Measurements from ENCODE around the gene CLEC4D.

CLEC4D gene

DNA sequence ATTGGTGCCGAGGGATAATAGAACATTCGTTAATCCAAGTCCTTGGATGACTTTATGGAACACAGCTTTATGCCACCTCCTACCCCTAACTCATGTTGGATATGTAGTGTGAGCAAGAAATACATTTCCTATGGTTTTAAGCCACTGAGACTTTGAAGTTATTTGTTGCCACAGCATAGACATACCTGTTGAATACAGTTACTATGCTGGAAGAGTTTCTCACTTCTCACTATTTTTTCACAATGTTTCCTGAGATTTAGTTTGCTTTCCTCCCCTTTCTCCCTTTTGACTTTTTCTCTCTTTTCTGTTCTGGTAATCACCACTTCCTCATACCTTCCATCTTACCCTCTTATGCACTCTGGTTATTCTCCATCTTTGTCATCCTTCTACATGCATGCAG lies 34.9 kb downstream of the CLEC4D start:
- Histone ChIP-seq H3K9ac (no peak overlapping the region), H3K4me3 (IDR thresholded peaks at IDR 0.05; ENCODE audit: insufficient read depth, low read depth, low read length) (no peak overlapping the region), H3K36me3 (ENCODE audit: insufficient read depth) (no peaks in the 10 kb centered on the region), H3K4me1 (ENCODE audit: low read depth, poor library complexity, severe bottlenecking) (peaks cover 4% of the 10 kb centered on the region), H3K79me2 (ENCODE audit: insufficient read depth, low read depth) (no peaks in the 10 kb centered on the region), H3K27ac (no peak overlapping the region), H3K27me3 (ENCODE audit: insufficient read depth, low read depth) (no peaks in the 10 kb centered on the region), H4K20me1 (ENCODE audit: insufficient read depth) (no peaks in the 10 kb centered on the region), H3K4me2 (no peak overlapping the region), H2AFZ (ENCODE audit: low read depth) (no peak overlapping the region)
- TF ChIP-seq, protein P1, sequence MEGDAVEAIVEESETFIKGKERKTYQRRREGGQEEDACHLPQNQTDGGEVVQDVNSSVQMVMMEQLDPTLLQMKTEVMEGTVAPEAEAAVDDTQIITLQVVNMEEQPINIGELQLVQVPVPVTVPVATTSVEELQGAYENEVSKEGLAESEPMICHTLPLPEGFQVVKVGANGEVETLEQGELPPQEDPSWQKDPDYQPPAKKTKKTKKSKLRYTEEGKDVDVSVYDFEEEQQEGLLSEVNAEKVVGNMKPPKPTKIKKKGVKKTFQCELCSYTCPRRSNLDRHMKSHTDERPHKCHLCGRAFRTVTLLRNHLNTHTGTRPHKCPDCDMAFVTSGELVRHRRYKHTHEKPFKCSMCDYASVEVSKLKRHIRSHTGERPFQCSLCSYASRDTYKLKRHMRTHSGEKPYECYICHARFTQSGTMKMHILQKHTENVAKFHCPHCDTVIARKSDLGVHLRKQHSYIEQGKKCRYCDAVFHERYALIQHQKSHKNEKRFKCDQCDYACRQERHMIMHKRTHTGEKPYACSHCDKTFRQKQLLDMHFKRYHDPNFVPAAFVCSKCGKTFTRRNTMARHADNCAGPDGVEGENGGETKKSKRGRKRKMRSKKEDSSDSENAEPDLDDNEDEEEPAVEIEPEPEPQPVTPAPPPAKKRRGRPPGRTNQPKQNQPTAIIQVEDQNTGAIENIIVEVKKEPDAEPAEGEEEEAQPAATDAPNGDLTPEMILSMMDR (conservative IDR thresholded peaks at IDR 0.05; ENCODE audit: low read depth, low read length): no peak

DNA sequence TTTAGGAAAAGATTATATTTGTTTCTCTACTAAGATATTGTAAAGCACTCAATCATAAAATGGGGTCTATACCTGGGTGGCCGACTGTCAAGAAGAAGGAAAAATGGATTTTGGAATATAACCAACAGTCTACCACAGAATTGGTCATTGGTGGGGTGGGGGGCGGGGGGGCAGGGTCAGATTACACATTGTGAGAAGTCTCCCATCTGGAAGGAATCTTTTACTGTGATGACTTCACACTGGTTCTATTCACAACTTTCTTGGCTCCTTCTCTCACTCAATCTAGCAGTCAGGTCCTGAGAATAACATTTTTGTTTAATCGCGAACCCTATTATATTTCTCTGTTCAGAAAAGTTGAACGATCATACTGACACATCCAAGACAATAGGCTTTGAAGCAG lies 36.1 kb downstream of the CLEC4D start:
- TF ChIP-seq, protein P1 (conservative IDR thresholded peaks at IDR 0.05; ENCODE audit: low read depth, low read length): no peak
- H3K9ac ChIP-seq: no peak overlapping the region
- H3K27ac ChIP-seq: no peak overlapping the region
- H3K27me3 ChIP-seq (ENCODE audit: insufficient read depth, low read depth): no peaks in the 10 kb centered on the region
- H3K4me2 ChIP-seq: no peak overlapping the region
- no peaks in the 10 kb centered on the region for H4K20me1 ChIP-seq (ENCODE audit: insufficient read depth)
- peaks cover 4% of the 10 kb centered on the region for H3K4me1 ChIP-seq (ENCODE audit: low read depth, poor library complexity, severe bottlenecking)
- no peak overlapping the region for H2AFZ ChIP-seq (ENCODE audit: low read depth)
- H3K4me3 ChIP-seq (IDR thresholded peaks at IDR 0.05; ENCODE audit: insufficient read depth, low read depth, low read length): no peak overlapping the region
- no peaks in the 10 kb centered on the region for H3K79me2 ChIP-seq (ENCODE audit: insufficient read depth, low read depth)
- H3K36me3 ChIP-seq (ENCODE audit: insufficient read depth): no peaks in the 10 kb centered on the region

DNA sequence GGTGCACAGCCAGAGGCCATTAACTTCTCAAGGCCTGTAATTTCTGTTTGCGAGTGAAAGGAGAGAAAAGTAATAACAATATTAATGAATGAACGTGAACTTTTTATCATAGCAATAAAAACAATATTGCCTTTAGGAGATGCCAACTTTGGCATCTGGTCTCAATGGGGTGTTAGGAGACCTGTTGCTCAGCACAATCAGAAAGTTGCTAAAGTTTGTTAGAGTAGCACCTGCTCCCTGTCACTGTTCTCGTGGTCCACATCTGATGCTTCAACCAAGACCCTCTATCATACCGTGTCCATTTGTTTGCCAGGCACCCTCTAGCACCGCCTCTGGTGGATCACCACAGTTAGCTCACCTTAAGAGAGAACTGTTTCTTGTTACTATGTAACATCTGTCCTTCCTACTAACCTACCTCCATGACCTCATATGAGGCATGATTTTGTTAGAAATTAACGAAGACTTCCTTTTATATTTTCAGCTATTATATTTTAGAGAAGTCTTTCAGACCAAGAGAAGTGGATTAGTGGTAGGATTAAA lies 39.9 kb downstream of the CLEC4D start:
- H3K27me3 ChIP-seq (ENCODE audit: insufficient read depth, low read depth): no peaks in the 10 kb centered on the region
- H3K36me3 ChIP-seq (ENCODE audit: insufficient read depth): no peaks in the 10 kb centered on the region
- peaks cover 4% of the 10 kb centered on the region for H3K4me1 ChIP-seq (ENCODE audit: low read depth, poor library complexity, severe bottlenecking)
- H3K79me2 ChIP-seq (ENCODE audit: insufficient read depth, low read depth): no peaks in the 10 kb centered on the region
- no peak overlapping the region for H3K27ac ChIP-seq
- no peak overlapping the region for H2AFZ ChIP-seq (ENCODE audit: low read depth)
- H4K20me1 ChIP-seq (ENCODE audit: insufficient read depth): no peaks in the 10 kb centered on the region
- TF ChIP-seq, protein P1 (conservative IDR thresholded peaks at IDR 0.05; ENCODE audit: low read depth, low read length): no peak
- H3K9ac ChIP-seq: no peak overlapping the region
- H3K4me3 ChIP-seq (IDR thresholded peaks at IDR 0.05; ENCODE audit: insufficient read depth, low read depth, low read length): no peak overlapping the region
- no peak overlapping the region for H3K4me2 ChIP-seq

DNA sequence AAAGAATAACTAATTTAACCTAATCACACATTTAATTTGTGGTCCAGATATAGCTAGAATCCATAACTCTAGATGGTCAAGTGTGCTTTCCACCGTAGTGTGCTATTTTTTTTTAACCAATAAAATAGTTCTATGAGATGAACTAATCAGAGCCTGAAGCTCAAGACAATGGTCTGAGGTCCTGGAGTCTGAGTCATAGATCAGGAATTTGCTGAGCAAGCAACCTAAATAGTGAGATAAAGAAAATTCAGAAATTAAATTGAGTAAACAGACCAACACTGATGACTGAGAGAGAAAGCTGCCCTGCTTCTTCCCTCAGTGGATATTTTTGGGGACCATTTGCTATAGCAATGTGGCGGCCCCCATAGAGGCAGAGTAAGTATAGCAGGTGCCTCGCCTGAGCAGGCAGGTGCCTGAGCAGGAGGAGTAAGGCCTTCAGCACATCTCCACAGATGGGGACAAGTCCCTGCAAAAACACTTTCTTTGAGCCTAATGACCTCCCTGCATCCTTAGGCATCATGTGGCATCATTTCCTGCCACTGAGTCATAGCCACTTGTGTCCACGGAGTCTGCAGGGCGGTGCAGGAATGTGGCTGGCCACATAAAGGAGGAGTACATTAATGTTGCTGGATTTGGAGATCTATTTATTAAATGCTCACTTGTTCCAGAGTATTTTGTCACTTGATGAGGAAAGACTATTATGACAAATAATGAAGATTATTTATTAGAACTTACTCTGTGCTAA lies 41.3 kb downstream of the CLEC4D start:
- Histone ChIP-seq H3K36me3 (ENCODE audit: insufficient read depth) (no peaks in the 10 kb centered on the region), H4K20me1 (ENCODE audit: insufficient read depth) (no peaks in the 10 kb centered on the region), H3K27me3 (ENCODE audit: insufficient read depth, low read depth) (no peaks in the 10 kb centered on the region), H3K79me2 (ENCODE audit: insufficient read depth, low read depth) (no peaks in the 10 kb centered on the region), H3K4me3 (IDR thresholded peaks at IDR 0.05; ENCODE audit: insufficient read depth, low read depth, low read length) (no peak overlapping the region), H3K27ac (no peak overlapping the region), H2AFZ (ENCODE audit: low read depth) (no peak overlapping the region), H3K4me2 (no peak overlapping the region), H3K4me1 (ENCODE audit: low read depth, poor library complexity, severe bottlenecking) (peaks cover 4% of the 10 kb centered on the region), H3K9ac (no peak overlapping the region)
- TF ChIP-seq, protein P1 (conservative IDR thresholded peaks at IDR 0.05; ENCODE audit: low read depth, low read length): no peak

Data from KMS-11 (cell line).